HCT116 (cell line): ENCODE results near the gene SLC7A9.

Experiments
- POLR2AphosphoS5 ChIP-seq: IDR thresholded peaks from 2 replicates; pipeline ENCODE4 v1.6.1; 2011; ENCODE audit warnings: mild to moderate bottlenecking, low read depth, low read length, moderate library complexity
- ZBTB33 ChIP-seq: IDR thresholded peaks from 2 replicates; pipeline ENCODE4 v1.6.1; 2011; ENCODE audit warnings: mild to moderate bottlenecking, low read length, moderate library complexity; ENCODE audit not compliant: insufficient replicate concordance; ENCODE audit errors: extremely low read depth

- TF ChIP-seq ZBTB33 (no peak), POLR2AphosphoS5 (no peak)
These were observed 38.0 kb downstream of the SLC7A9 start for GRCh38 chr19:32831611-32832010.
